Activated T-cell treated with anti-CD3 and anti-CD28 coated beads for 24 hours (primary cell): ENCODE data around the gene TLDC2.
"Not testable (repeated sequence)": the region's sequence is repeated elsewhere in the genome, so short reads cannot be mapped to it uniquely, and the experiment has no call there.

ENCODE experiments used
- DNase-seq: peaks from one replicate; pipeline ENCODE4 v3.0.0-alpha.2; 2020; ENCODE audit warnings: low read depth

The TLDC2 gene

DNA sequence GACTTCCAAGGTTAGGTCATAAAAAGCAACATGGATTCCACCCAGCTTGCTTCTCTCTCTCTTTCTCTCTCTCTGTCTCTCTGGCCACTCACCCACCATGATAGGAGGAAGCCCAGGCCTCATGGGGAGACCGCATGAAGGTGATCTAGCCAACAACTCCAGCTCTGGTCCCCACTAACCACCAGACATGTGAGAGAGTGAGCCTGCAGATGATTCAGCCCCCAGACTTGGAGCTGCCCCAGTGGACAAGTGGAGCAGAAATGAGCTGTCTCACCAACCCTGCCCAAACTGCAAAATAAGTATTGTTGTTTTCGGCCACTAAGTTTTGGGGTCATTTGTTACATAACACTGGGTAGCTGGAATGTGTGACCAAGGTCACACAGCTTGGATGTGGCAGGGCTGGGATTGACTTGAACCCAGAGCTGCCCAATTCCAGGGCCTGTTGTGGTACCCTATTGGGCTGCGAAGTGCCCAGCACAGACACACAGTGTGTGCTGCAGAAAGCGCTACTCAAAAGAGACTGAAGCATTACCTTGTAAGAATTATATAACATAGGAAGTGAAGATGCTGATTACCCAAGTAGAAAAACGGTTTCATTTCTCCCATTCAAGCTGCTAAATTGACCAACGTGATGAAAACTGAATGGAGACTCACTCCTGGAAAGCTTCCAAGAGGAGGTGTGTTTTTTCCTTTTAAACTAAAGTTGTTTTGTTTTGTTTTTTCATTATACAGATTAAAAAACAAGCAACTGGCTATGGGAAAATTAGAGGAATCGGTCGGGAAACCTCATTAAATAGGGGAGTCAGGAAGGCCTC, 9.1 kb upstream of the TLDC2 start:
- DNase-seq = no peak

DNA sequence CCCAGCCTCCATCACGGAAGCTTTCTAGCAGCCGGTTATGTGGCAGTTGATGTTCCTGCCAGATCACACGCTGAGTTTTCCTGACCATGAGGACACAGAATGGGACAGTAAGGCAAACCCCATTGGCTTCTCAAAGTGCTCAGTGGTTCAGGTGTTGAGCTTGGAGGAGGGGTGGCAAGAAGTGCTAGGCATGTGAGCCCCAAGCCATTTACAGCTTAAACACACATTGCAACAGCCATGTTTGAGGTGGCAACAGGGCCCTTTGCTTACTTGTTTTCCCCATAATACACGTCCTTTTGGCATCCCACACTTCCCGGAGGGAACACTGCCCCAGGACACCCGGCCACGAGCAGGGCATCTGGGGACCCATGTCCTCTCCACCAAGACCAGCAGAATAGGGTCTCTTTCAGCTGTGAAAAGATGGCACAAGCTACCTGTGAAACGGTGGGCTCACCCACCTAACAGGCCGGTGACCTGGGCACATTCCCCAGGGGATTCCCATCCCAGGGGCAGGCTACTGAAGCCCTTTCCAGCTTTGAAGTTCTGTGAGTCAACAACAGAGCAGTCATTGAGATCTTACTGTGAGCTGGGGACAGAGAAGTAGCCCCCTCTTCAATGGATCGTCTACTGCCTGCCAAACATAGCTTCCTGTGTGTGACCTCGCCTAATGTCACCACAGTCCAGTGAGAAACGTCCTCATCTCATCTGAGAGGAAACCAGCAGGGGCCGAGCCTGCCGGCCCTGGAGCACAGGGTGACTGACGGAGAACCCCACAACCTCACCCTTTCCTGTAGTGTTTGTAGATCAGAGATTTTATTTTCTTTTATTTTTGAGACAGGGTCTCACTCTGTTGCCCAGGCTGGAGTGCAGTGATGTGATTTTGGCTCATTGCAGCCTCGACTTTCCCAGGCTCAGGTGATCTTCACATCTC, 4.0 kb upstream of the TLDC2 start:
- DNase-seq = no peak

DNA sequence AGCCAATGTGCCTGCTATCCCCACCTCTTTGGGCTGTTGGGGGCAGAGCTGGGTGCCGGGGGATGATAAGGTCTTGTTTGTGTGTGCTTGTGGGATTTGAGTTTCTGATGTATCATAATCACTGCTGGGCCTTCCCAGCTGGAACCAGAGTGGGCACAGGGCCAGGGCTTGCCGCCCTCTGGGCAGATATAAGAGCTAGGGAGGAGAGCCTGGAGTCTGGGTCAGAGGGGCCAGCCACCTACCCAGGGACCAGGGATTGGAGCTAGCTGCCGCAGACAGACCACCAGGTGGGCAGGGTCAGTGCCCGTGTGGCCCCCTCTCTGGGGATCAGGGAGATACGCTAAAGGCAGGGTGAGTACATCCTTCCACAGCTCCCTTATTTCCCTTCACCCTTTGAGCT, 3.1 kb upstream of the TLDC2 start:
- no peak for DNase-seq

DNA sequence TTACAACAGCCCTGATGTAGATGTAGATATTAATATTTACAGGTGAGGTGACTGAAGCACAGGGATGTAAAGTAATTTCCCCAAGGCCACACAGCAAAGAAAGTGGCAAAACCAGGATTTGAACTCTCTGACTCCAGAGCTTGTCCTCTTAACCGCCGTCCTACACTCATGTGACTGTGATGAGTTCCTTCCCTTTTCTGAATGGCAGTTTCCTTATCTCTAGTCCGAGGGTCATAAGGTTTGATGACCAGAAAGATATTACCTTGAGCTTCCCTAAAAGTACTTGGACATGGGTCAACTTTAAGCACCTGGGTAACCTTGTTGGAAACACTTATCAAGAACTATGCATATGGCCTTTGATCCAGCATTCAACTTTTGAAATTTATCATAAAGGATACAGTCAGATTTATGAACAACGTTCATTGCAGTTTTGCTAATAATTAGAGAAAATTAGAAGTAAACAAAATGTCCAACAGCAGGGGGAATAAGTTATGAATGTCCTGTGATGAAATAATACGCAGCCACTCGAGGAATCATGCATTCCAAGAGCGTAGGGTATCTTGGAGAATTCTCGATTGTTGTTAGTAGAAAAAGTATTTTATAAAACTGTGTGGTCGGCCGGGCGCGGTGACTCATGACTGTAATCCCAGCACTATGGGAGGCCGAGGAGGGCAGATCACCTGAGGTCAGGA, 2.3 kb upstream of the TLDC2 start:
- no peak for DNase-seq

DNA sequence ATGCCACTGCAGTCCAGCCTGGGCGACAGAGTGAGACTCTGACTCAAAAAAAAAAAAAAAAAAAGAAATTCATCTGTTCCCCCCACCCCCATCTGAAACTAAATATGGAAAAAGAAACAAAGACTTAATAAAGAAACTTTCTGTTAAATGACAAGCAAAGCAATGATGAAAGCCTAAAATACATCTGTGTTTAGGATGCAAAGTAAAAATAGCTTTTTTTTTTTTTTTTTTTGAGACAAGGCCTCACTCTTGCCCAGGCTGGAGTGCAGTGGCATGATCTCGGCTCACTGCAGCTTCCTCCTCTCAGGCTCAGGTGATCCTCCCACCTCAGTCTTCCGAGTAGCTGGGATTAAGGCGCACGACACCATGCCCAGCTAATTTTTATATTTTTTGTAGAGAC, 845 bp upstream of the TLDC2 start:
- not testable (repeated sequence) for DNase-seq

DNA sequence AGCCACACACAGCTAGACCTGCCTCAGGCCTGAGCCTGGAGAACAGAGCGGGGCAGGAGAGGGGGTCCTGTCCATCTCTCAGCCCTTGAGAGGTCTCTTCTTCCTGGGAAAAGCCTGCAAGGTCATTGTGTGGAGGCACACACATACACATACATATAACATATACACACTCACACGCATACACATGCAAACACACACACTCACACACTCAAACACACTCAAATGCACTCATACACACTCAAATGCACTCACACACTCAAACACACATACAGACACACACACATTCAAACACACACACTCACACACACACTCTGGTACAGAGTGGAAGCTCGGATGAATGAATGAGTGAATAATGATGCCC, 515 bp downstream of the TLDC2 start:
- no peak for DNase-seq

DNA sequence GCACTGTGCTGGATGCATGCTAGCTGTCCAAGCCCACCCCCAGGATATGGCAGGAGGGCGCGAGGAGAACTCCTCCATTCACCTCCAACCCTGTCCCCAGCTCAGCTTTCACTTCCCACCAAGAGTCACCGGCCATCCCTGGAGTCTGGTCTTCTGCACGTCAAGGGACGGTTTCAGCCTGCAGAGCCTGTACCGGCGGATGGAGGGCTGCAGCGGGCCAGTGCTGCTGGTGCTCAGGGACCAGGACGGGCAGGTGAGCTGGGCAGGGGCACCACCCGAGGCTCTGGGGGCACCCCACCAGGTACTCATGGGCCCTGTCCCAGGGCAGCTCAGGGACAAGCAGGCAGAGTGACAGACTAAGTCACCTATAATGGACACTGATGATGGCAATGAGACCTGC, 3.0 kb downstream of the TLDC2 start:
- DNase-seq = no peak

DNA sequence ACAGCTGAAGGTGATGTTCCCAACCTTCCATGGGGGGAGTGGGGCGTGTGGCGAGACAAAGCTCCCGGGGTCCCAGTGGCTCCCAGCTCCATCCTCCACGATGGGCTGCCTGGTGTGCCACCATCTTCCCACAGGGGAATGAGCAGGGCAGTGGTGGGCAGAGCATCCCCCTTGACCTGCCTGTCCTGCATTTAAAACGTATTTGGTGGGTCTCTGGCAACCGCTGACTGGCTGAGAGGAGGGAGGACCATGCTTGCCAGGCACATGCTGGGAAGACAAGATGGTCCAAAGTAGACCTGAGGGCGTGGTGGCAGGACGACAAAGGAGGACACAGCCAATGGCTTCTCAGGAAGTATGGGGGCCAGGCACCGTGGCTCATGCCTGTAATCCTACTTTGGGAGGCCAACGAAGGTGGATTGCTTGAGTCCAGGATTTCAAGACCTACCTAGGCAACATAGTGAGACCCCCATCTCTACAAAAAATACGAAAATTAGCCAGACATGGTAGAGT, 4.9 kb downstream of the TLDC2 start:
- no peak for DNase-seq

DNA sequence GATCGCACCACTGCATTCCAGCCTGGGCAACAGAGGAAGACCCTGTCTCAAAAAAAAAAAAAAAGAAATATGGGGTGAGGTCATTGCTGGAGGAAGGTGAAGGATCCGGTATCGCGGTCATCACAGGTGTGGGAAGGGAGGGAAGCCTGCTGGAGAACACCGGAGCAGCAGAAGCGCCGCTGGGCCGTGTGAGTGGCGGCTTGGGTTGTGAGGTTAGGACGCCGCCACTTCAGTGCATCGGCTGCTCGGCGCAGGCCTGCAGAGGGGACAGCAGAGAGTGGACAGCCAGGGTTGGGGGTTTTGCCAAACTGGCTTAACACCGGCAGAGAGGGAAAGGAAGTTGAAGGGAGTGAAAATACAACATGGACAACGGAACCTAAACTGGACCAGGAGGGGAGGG, 5.4 kb downstream of the TLDC2 start:
- no peak for DNase-seq

DNA sequence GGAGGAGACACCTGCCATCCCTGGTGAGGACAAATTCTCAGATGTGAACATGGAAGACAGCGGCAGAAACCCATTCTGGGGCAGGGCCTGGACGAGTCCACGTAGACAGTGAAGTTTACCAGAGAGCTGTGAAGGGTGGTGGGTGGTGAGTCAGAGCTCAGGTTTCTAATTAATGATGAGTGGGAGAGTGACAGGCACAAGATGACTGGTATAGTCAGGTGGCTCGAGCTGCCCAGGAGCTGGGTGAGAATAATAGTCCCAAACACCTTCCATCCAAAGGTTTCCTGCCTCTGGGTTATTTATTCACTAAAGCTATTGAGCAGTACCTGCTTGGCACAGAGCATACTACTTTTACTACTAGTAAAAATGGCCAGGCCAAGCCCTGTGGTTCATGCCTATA, 6.0 kb downstream of the TLDC2 start:
- no peak for DNase-seq

DNA sequence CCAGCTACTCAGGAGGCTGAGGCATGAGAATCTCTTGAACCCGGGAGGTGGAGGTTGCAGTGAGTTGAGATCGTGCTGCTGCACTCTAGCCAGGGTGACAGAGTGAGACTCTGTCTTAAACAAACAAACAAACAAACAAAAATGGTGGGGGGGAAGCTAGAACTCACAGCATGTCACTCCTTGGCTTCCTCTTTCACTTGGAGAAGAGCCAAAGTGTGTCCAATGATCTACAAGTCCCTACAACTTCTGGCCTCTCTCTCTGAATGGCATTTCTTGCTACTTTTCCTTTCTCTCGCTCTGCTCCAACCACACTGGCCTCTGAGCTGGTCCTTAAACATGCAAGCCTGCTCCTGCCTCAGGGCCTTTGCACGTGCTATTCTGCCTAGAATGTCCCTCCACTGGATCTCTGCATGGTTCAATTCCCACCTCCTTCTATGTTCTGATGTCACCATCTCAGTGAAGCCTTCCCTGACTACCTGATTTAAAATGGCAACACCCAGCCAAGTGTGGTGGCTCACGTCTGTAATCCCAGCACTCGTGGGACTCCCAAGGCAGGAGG, 8.1 kb downstream of the TLDC2 start:
- DNase-seq = no peak

DNA sequence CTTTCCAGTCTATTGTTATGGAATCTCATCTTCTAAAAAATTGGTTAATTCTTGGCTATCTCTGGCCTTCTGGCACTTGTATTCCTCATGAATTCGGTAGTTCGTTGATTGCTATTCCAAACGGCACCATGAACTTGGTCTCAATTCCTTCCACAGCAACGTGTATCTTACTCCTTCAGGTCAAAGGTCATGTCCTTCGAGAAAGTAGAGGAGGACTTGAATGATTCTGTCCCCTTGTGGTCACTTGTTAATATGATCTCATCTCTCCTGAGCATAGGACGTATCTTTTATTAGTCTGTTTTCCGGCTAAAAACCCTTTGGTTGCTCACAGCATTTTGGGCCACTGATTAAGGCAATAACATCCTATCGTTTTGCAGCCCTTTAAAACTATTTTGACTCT, 9.4 kb downstream of the TLDC2 start:
- DNase-seq = no peak

DNA sequence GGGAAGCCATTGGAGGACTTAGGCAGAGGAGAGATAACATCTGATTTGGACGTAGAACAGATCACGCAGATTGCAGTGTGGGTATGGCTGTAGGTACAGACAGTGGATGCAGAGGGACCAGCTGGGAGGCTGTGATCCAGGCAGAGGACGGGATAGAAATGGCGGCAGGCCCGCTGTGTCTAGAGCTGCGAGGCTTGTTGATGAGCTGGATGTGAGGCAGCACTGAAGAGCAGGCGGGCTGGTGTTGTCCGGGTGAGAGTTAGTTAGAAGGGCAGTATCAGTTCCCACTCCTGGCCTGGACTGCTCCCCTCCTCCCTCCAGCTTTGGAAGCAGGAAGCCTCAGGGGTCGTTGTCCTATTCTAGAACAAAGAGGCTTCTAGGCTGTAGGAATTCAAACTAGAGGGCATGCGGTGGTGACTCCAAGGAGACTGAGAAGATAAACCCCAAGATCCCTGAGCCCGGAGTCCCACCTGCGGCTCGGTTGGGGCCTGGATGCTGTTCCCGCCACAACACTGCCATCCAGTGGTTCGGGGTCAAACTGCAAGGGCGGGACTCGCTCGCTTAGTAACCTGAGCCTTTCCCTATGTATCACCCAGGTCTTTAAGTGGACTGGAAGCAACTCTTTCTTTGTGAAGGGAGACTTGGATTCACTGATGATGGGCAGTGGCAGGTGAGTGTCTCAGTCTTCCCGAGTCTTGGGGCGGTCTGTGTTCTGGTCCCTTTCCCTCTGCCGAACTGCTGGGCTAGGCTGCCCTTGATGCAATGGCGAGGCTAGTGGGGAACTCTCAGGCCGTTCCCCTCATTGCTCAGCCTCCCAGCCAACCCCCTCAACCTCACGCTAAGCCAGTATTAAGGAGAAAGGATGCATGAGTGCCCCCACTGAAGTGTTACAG, 11.2 kb downstream of the TLDC2 start:
- DNase-seq = peak; percentile 77

DNA sequence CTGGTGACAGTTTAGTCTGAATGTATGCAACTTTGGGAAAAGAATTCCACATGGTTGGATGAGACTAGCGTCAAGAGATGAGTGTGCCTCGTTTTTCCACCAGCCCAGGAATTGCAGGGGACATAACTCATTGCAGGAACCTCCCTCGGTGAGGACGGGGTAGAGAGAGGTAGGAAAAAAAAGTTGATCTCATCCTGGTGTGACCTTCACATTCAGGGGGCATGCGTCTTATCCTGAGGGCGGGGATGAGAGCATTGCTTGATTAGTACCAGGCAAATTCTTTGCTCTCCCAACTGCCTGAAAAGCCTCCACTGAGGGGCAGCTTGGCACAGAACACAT, 11.8 kb downstream of the TLDC2 start:
- DNase-seq = no peak

DNA sequence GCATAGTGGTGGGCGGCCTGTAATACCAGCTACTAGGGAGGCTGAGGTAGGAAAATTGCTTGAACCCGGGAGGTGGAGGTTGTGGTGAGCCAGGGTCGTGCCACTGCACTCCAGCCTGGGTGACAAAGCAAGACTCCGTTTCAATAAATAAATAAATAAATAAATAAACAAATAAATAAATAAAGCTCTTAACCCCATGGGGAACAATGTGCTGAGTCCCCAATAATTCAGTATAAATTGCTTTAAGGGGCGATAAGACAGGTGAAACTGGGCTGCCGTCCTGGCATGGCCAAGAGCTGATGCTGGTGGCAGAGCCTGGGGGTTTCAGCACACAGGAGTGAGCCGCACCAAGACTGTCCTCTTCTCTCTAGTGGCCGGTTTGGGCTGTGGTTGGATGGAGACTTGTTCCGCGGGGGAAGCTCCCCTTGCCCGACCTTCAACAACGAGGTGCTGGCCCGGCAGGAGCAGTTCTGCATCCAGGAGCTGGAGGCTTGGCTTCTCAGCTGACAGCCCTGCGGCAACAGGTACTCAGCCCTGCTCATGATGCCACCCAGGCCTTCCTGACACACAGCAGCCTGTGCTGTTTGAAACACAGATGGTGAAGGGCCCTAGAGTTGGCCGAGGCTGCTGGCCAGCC, 13.1 kb downstream of the TLDC2 start:
- no peak for DNase-seq

DNA sequence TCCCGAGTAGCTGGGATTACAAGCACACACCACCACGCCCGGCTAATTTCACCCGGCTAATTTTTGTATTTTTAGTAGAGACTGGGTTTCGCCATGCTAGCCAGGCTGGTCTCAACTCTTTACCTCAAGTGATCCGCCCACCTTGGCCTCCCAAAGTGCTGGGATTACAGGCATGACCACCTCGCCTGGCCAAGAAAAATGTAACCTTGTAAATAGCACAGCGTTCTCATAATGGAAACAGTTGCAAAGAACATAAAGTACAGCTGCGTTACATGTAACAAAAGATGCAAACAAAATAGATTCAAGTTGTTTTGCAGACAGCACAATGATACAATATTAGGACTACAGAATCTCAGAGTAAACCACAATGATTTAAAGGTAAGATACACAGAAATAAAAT, 14.6 kb downstream of the TLDC2 start:
- DNase-seq = no peak

DNA sequence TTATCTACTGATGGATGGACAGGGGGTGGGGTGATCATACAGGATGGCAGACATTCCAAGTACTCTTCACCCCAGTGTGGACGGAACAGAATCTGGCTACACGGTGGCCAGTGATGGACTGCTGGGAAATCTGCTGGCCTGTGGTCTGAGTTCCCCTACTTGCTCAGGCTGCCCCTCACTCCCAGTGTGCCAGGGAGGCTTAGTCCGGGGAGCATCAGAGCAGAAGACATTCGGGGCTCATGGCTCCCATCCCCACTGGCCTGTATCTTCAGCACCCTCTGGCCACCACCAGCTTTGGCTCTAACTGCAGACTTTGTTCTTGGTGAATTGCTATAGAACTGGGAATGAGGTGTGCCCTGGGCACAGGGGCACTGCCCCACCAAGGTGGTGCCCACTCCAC, 15.3 kb downstream of the TLDC2 start:
- no peak for DNase-seq

DNA sequence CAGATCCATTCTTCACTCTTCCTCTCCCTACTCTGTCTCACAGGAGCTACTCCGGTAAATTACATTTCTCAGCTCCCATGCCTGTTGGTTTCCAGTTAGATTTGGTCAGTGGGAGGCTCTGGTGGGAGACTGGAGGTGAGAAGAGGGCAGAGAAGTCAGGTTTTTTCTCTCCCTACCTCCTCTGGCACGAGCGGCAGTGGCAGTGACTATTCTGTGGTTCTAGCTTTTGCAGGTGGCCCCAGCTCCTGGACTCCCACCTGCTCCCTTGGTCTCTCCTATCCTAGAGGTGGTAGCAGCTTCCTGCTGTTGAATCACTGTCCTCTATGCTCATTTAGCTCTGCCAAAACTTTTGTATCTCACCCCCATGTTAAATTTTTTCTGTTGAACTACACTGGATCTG, 17.9 kb downstream of the TLDC2 start:
- no peak for DNase-seq

DNA sequence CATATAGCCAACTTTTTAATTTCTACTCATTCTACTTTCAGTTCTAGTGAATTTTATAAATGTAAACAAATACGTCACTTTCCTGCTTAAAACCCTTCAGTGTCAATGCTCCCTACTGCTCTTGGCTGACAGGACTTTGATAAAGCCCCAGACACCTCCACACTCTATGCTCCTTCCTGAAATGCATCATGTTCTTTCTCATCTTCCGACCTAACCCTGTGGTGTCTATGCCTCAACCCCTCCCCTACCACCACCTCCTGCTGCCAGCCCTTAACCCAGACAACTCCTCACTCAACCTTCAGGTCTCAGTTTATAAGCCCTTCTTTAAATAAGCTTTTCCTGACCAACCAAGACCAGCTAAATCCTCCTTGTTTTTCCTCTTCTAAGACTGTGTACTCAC, 19.1 kb downstream of the TLDC2 start:
- DNase-seq = no peak

DNA sequence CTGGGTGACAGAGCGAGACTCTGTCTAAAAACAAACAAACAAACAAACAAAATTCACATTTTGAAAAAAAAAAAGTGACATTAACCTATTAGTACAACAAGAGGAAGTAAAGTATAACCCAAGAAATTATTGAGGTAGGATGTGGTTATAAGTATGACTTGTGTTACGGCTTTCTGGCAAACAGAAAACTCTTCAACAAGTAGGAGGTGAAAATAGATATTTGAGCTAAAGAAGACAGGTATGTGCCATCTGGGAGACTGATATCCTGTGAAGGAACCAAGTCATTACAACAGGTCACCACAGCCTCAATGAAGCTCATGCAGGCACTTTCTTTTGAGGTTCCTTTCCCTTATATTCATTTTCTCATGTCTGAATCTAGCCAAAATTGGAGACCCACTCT, 28.8 kb downstream of the TLDC2 start:
- no peak for DNase-seq

DNA sequence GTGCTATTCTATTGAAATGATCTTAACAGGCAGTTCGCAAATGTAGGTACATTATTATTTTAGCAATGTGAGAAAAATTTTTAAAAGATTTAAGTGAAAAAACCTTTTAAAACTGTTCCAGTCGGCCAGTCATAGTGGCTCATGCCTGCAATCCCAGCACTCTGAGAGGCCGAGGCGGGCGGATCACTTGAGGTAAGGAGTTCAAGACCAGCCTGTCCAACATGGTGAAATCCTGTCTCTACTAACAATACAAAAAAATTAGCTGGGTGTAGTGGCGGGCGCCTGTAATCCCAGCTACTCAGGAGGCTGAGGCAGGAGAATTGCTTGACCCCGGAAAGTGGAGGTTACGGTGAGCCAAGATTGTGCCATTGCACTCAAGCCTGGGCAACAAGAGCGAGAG, 29.6 kb downstream of the TLDC2 start:
- not testable (repeated sequence) for DNase-seq
